GM12878 (cell line): ENCODE measurements around the gene CNN3. TPM values are rescaled to one million over a fixed set of nuclear protein-coding genes. Genes with fewer than 3 reads are reported as not detected.

Experiments
- ATAC-seq: fragments of 200-7000 bp; cut with Tn5 transposase; 3 replicates; pipeline ENCODE4 v1.9.1; 2020; ENCODE audit warnings: mild to moderate bottlenecking, moderate library complexity
- BruUV-seq: library from RNA; stranded (reverse); fragments of 400-500 nt; replicated peaks from 2 replicates; lab custom pipeline; 2021; lab: Mats Ljungman, UMichigan
- CTCF ChIA-PET: fragments of 300-600 bp; sonication (Branson Sonifier 250); formaldehyde crosslinking; extraction: SDS; loops from one replicate; lab custom pipeline; 2021; ENCODE audit warnings: inconsistent platforms; lab: Yijun Ruan, JAX
- POLR2A ChIA-PET: fragments of 350-600 bp; formaldehyde crosslinking; extraction: SDS; loops from one replicate; lab custom pipeline; 2021; ENCODE audit warnings: inconsistent platforms; lab: Charles Lee
- RAD21 ChIA-PET: fragments of 300-600 bp; sonication (Branson Sonifier 250); formaldehyde crosslinking; loops from one replicate; lab custom pipeline; 2023; ENCODE audit warnings: antibody characterized with exemption; ENCODE audit not compliant: unreplicated experiment; lab: Charles Lee
- SMC1A ChIA-PET: fragments of 300-600 bp; sonication (Branson Sonifier 250); formaldehyde crosslinking; loops from one replicate; lab custom pipeline; 2023; ENCODE audit not compliant: unreplicated experiment, uncharacterized antibody; lab: Charles Lee
- DNase-seq: peaks from one replicate; pipeline ENCODE4 v3.0.0-alpha.2; 2011; ENCODE audit warnings: low read depth, low spot score
- FAIRE-seq: peaks from 3 replicates; lab custom pipeline; 2011; peaks lifted over from hg19 to GRCh38; lab: Jason Lieb, UNC
- H2AFZ ChIP-seq: 2 replicates; pipeline ENCODE4 v1.6.0; 2011; ENCODE audit warnings: low read depth, low read length, control low read depth; ENCODE audit not compliant: control insufficient read depth
- H3K27ac ChIP-seq: 2 replicates; pipeline ENCODE4 v1.5.1; 2011; ENCODE audit warnings: control low read depth; ENCODE audit not compliant: control insufficient read depth, insufficient read depth
- H3K27me3 ChIP-seq, 2 experiments: replicated peaks in 1 of 2; 2 replicates each; pipeline versions ENCODE4 v1.6.0 to v1.6.1; 2011; ENCODE audit warnings: low read length in 1 of 2; ENCODE audit not compliant: control insufficient read depth in 2 of 2, insufficient read depth in 2 of 2
- H3K36me3 ChIP-seq, 2 experiments: 2 replicates each; pipeline ENCODE4 v1.5.1; 2011; ENCODE audit warnings: low read length in 1 of 2; ENCODE audit not compliant: control insufficient read depth in 2 of 2, insufficient read depth in 2 of 2
- H3K4me1 ChIP-seq: 2 replicates; pipeline ENCODE4 v1.6.1; 2011; ENCODE audit warnings: mild to moderate bottlenecking, low read length, moderate library complexity, mixed read lengths; ENCODE audit not compliant: control insufficient read depth, insufficient read depth
- H3K4me2 ChIP-seq: 2 replicates; pipeline ENCODE4 v1.6.0; 2011; ENCODE audit warnings: control low read depth; ENCODE audit not compliant: control insufficient read depth, insufficient read depth
- H3K4me3 ChIP-seq: fragments of 200-600 bp; sonication (generic); 2 replicates; pipeline ENCODE4 v1.5.1; 2016
- H3K79me2 ChIP-seq: 2 replicates; pipeline ENCODE4 v1.6.0; 2011; ENCODE audit warnings: low read length; ENCODE audit not compliant: control insufficient read depth, insufficient read depth
- H3K9ac ChIP-seq: 2 replicates; pipeline ENCODE4 v1.8.0; 2011; ENCODE audit warnings: low read length, control low read depth, mixed read lengths; ENCODE audit not compliant: control insufficient read depth, insufficient read depth
- H3K9me3 ChIP-seq: replicated peaks from 3 replicates; pipeline ENCODE4 v1.5.1; 2011; ENCODE audit warnings: mild to moderate bottlenecking, low read length; ENCODE audit not compliant: control insufficient read depth, insufficient read depth
- H4K20me1 ChIP-seq: 2 replicates; pipeline ENCODE4 v1.6.0; 2011; ENCODE audit not compliant: control insufficient read depth, insufficient read depth
- HDAC2 ChIP-seq: fragments of 200-600 bp; sonication (generic); IDR thresholded peaks from 2 replicates; pipeline ENCODE4 v1.6.1; 2017
- KAT2A ChIP-seq: conservative IDR thresholded peaks from 2 replicates; pipeline ENCODE4 v1.6.1; 2011; ENCODE audit warnings: low read depth, low read length; ENCODE audit not compliant: control insufficient read depth
- MYC ChIP-seq: IDR thresholded peaks from 2 replicates; pipeline ENCODE4 v1.6.1; 2011; ENCODE audit warnings: mild to moderate bottlenecking, low read length, moderate library complexity, inconsistent platforms; ENCODE audit not compliant: insufficient read depth, insufficient replicate concordance, insufficient read length, severe bottlenecking
- NR2F1 ChIP-seq: fragments of 450-650 bp; conservative IDR thresholded peaks from 2 replicates; pipeline ENCODE4 v1.6.1; 2017; ENCODE audit warnings: mild to moderate bottlenecking
- NRF1 ChIP-seq: conservative IDR thresholded peaks from 2 replicates; pipeline ENCODE4 v1.6.1; 2011; ENCODE audit warnings: mild to moderate bottlenecking, low read depth, low read length, improper control_type of control experiment
- POLR2AphosphoS5 ChIP-seq: IDR thresholded peaks from 2 replicates; pipeline ENCODE4 v1.6.1; 2011; ENCODE audit warnings: mild to moderate bottlenecking, low read length, inconsistent platforms
- SIX5 ChIP-seq: IDR thresholded peaks from 2 replicates; pipeline ENCODE4 v1.6.1; 2011; ENCODE audit warnings: mild to moderate bottlenecking, low read depth, low read length, moderate library complexity; ENCODE audit not compliant: severe bottlenecking
- SRF ChIP-seq, 2 experiments: IDR thresholded peaks; 2 replicates each; pipeline ENCODE4 v1.6.1; 2011; ENCODE audit warnings: low read depth in 2 of 2, low read length in 2 of 2, mild to moderate bottlenecking in 1 of 2, moderate library complexity in 1 of 2
- ZNF207 ChIP-seq: fragments of 450-650 bp; IDR thresholded peaks from 2 replicates; pipeline ENCODE4 v1.6.1; 2014; ENCODE audit warnings: antibody characterized with exemption, mild to moderate bottlenecking, borderline replicate concordance
- ZNF24 ChIP-seq: fragments of 450-650 bp; IDR thresholded peaks from 2 replicates; pipeline ENCODE4 v1.6.1; 2017; ENCODE audit warnings: antibody characterized with exemption, mild to moderate bottlenecking
- ZSCAN29 ChIP-seq: fragments of 450-650 bp; IDR thresholded peaks from 2 replicates; pipeline ENCODE4 v1.6.1; 2017; ENCODE audit warnings: mild to moderate bottlenecking, moderate library complexity
- WGBS: methylation state at CpG from one replicate; pipeline ENCODE4 v1.1.6; 2016; ENCODE audit warnings: low lambda C conversion rate; ENCODE audit not compliant: insufficient replicate concordance, insufficient coverage; ENCODE audit errors: missing lambda C conversion rate; 5-methylcytosine and 5-hydroxymethylcytosine counted together
- in situ Hi-C: fragments of 300-500 bp; cut with MboI; formaldehyde crosslinking; loops from 9 replicates; pipeline ENCODE4 v1.14.3; 2018; ENCODE audit warnings: mixed read lengths
- intact Hi-C: fragments of 100-400 bp; cut with micrococcal nuclease; formaldehyde crosslinking; loops from one replicate; pipeline ENCODE4 v1.14.2; 2022; ENCODE audit not compliant: unreplicated experiment
- polyA plus RNA-seq, 11 experiments: library from polyadenylated mRNA; depleted of rRNA in 4 of 11; unstranded in 6 of 11; stranded (reverse) in 5 of 11; fragments of >200 nt; fragmentation: Nextera tagmentation in 4 of 11; fragmentation: Illumina TruSeq in 1 of 11; extraction: Ambion mirVana in 4 of 11; extraction: Trizol in 1 of 11; gene quantifications; 1 replicate in 1 of 11; 2 replicates in 10 of 11; pipeline versions ENCODE4 v1.2.1 to v1.2.3, GENCODE V29; 2011 to 2016; ENCODE audit warnings: inconsistent platforms in 2 of 11, missing spikeins in 2 of 11, low read depth in 1 of 11
- total RNA-seq, 4 experiments: library from RNA; depleted of rRNA in 3 of 4; stranded (reverse); fragments of >200 nt in 3 of 4; fragmentation: Illumina TruSeq in 1 of 4; extraction: Trizol in 1 of 4; gene quantifications; 2 replicates each; pipeline versions ENCODE4 v1.2.1 to v1.2.3, GENCODE V29; 2013 to 2021
- TF ChIP-seq, protein P1 (sequence below): IDR thresholded peaks from 2 replicates; pipeline ENCODE4 v1.6.1; 2011; ENCODE audit warnings: borderline replicate concordance, low read depth, mild to moderate bottlenecking, moderate library complexity, mixed read lengths, low read length; ENCODE audit not compliant: insufficient read depth; ENCODE audit errors: extremely low read length
- TF ChIP-seq, protein P2 (sequence below): fragments of 450-650 bp; IDR thresholded peaks from 2 replicates; pipeline ENCODE4 v1.6.1; 2017; ENCODE audit warnings: mild to moderate bottlenecking, low read depth, inconsistent platforms; ENCODE audit not compliant: poor library complexity, severe bottlenecking
- TF ChIP-seq, protein P3 (sequence below): fragments of 450-650 bp; IDR thresholded peaks from 2 replicates; pipeline ENCODE4 v1.6.1; 2017; ENCODE audit warnings: borderline replicate concordance

Gene CNN3
- total and polyA plus RNA-seq, 10 of the 15 experiments (the other 5 are each of a cell fraction or from before 2014, with no cell fraction given): 0.20 to 48.4 (median 34.3) TPM

DNA sequence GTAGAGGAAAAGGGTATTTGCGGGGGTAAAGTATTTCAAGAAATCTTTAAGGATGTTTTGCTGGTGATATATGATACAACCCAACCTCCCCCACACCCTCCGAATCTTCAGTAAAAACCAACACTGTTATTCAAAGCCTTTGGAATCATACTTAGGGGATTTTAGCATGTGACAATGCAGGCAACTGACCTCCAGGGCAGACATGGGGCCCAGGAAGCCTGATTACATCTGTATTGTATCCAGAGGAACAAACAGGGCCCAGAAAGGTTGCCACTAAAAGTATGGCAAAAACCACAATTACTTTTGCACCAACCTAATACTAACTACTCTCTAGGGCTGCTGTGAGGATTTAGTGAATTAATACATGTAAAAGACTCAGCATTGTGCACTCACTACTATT lies 43.9 kb upstream of the CNN3 start (continued):
- TF ChIP-seq, protein P1, sequence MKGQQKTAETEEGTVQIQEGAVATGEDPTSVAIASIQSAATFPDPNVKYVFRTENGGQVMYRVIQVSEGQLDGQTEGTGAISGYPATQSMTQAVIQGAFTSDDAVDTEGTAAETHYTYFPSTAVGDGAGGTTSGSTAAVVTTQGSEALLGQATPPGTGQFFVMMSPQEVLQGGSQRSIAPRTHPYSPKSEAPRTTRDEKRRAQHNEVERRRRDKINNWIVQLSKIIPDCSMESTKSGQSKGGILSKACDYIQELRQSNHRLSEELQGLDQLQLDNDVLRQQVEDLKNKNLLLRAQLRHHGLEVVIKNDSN: no peak
- no peak for TF ChIP-seq KAT2A

DNA sequence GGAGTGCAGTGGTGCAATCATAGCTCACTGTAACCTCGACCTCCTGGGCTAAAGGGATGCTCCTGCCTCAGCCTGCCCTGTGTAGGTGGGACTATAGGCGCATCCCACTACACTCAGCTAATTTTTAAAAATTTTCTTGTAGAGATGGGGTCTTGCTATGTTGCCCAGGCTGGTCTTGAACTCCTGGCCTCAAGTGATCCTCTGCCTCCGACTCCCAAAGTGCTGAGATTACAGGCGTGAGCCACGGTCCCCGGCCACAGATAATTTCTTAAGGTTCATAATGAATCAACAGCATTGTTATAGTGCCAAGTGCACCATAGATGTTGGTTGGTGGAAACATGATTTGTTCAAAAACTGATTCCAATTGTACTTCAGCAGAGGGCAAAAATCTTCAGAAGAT lies 42.2 kb upstream of the CNN3 start:
- TF ChIP-seq, protein P2, sequence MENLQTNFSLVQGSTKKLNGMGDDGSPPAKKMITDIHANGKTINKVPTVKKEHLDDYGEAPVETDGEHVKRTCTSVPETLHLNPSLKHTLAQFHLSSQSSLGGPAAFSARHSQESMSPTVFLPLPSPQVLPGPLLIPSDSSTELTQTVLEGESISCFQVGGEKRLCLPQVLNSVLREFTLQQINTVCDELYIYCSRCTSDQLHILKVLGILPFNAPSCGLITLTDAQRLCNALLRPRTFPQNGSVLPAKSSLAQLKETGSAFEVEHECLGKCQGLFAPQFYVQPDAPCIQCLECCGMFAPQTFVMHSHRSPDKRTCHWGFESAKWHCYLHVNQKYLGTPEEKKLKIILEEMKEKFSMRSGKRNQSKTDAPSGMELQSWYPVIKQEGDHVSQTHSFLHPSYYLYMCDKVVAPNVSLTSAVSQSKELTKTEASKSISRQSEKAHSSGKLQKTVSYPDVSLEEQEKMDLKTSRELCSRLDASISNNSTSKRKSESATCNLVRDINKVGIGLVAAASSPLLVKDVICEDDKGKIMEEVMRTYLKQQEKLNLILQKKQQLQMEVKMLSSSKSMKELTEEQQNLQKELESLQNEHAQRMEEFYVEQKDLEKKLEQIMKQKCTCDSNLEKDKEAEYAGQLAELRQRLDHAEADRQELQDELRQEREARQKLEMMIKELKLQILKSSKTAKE: no peak
- TF ChIP-seq NRF1 (no peak), ZNF207 (no peak), SIX5 (no peak), ZNF24 (no peak), SRF (IDR thresholded peaks at IDR 0.05; ENCODE audit: low read depth in 2 of 2, low read length in 2 of 2) (no peak), NR2F1 (no peak), HDAC2 (no peak), ZSCAN29 (no peak), MYC (no peak), POLR2AphosphoS5 (no peak)
- TF ChIP-seq, protein P3, sequence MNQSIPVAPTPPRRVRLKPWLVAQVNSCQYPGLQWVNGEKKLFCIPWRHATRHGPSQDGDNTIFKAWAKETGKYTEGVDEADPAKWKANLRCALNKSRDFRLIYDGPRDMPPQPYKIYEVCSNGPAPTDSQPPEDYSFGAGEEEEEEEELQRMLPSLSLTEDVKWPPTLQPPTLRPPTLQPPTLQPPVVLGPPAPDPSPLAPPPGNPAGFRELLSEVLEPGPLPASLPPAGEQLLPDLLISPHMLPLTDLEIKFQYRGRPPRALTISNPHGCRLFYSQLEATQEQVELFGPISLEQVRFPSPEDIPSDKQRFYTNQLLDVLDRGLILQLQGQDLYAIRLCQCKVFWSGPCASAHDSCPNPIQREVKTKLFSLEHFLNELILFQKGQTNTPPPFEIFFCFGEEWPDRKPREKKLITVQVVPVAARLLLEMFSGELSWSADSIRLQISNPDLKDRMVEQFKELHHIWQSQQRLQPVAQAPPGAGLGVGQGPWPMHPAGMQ: no peak
- ATAC-seq (no peak), FAIRE-seq (no peak), DNase-seq (no peak)
- intact Hi-C loops: loop anchor here (10.0 kb wide), 1 partner anchor 266 kb away; the partner anchor contains the start of gene RWDD3
- H4K20me1 ChIP-seq: no peaks in the 10 kb centered on the region
- no TSS peak for BruUV-seq
- CTCF ChIA-PET: interaction anchor here (0.7 kb wide), 1 partner anchor 109 kb away, joined by 3 read pairs; no protein-coding TSS in a partner anchor
- no peaks in the 10 kb centered on the region for H3K4me1 ChIP-seq
- H2AFZ ChIP-seq: no peak overlapping the region
- POLR2A ChIA-PET: no interaction called here
- H3K9ac ChIP-seq: no peak overlapping the region
- no peaks in the 10 kb centered on the region for H3K9me3 ChIP-seq
- in situ Hi-C loops: no loop called here
- H3K79me2 ChIP-seq: no peaks in the 10 kb centered on the region
- no peak overlapping the region for H3K4me2 ChIP-seq
- H3K27ac ChIP-seq: no peak overlapping the region
- WGBS: 59% methylated on average over 6 of the region's 6 CpGs
- RAD21 ChIA-PET: no interaction called here
- H3K27me3 ChIP-seq: no peaks in the 10 kb centered on the region
- no peak overlapping the region for H3K4me3 ChIP-seq
- SMC1A ChIA-PET: no interaction called here
- no peaks in the 10 kb centered on the region for H3K36me3 ChIP-seq
